Fibroblast of skin of back (primary cell): ENCODE measurements around the gene ZSWIM6.

ENCODE experiments used
- DNase-seq: peaks from one replicate; pipeline ENCODE4 v3.0.0-alpha.2; 2013

Gene ZSWIM6

DNA sequence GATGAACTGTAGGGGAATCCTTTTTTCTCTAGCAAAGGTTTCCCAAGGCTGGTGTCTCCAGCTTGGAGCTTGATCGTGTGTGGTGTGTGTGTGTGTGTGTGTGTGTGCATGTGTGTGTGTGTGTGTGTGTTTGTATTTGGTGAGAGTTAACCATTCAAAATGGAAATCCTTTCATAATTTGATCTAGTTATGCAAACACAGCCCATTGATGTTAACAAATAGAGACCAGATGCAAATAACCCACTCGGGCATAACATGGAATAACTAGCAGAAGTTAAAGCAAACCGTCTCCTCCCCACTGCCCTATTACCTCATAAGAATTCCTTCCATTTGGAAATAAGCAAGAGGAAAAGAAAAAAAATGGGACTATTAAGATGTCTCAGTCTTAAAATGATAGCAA, 24.9 kb upstream of the ZSWIM6 start:
- DNase-seq, result no peak

DNA sequence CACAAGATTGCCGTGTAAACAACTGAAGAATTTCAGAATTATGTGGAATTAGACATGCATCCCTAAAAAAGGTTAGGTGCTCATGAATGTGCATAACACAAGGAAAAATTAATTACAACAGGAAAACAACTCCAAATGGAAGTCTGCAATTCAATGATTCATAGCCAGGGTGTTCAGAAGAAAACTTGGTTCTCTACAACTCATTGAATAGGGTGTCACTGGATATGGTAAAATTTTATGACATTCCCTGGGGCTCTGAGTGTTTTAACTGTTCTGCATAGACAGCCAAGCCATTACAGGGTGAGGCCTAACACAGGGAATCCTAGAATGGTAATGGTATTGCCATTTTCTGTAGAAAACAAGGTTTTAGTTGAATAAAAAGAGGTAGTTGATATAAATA, 24.4 kb upstream of the ZSWIM6 start:
- no peak for DNase-seq

DNA sequence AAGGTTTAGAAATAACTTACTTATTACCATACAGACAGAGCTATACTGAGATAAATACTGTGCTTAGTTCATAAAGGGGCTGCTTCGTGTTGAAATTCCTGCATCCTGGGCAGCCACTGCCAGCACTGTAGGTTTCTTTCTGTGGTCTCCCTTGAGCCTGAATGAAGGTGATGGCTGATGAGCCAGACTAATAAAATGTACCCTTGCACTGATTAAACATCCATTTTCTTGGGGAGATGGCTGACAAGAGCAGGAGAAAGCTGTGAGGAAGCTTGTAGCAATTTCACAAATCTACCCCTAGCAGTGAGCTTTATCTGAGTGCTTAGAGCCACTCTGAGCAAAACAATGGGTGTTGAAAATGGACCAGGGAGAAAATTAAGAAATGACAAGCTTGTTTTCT, 23.3 kb upstream of the ZSWIM6 start:
- no peak for DNase-seq

DNA sequence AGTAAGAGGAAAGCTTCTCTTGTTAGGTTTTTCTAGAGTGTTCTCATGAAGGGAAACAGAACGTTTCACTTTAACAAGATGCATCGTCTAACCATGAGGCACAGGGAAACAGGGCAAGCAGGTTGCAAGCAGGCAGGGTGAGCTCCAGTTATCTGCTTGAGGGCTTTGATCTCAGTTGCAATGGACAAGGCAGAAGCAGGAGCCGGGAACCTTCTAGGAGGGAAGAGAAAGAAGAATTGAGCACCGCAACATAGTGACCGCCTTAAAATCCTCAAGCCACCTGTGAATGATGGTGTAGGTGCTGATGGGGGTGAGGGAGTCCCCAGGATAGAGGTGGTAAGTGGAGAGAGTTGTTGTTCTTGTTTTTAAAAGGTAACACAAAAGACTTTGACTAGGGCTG, 22.9 kb upstream of the ZSWIM6 start:
- DNase-seq, result no peak

DNA sequence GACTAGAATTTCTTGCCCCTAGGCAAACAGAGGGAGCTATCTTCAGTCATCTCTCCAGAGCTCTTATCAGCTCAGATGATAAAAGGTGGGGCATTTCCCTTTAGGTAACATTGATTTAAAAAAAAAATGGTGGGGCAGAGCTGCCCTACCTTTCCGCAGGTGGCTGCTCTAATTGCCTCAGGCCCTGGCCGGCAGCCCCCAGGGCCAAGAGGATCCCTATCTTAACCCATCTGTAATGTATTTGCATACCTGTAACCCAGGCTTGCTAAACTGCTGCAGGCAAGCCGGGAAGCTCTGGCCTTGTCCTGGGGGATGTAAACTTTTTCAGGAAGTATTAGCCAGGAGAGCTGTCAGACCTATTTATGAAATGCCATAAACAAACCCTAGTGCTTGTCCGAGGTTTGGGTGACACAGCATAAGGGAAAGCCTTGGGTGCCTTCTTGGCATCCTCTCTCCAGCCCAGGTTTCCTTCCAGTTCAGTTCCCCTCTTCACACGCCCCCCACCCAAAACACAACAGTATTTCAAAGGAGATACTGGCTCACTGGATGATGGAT, 20.9 kb upstream of the ZSWIM6 start:
- no peak for DNase-seq

DNA sequence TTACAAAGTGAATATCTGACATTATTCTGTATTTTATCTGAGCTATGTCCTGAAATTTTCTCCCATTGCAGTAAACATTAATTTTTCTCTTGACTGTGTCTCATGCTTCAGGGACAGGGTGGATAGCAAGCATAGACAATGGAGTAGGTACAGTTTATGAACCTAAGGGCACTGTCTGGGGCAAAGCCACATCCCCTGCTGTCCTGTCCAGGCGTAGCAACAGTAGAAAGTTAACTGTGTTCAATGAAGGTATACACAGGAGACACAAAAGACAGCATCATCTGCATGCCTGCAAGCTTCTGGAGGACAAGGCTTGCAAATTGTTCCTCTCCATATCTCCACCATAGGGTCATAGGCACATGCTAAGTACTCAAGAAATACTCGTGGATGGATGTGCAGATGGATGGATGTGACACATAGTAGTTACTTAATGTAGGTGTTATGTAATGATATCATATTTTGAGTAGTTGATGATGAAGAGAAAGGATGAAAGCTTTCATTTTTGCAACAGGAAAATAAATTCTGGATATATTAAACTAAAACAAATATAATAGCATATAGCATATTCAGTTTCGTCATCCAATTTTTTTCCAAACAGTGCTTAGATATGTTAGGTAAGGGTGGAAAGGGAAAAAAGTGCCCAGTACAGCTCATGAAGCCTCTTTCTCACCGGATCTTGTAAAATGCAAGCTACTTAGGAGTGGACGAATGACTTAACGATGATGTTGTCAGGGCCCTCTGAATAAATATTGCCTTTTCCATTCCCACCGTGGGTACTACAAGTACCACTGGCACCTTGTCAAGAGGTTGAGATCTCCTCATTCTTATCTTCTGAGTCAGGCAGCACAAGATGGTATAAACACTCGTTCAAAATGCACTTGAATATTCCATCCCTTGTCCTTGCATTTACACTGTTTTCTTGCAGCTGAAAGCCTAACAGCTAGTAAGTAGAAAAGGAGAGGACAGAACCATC, 19.9 kb upstream of the ZSWIM6 start:
- DNase-seq, result peak; percentile 90

DNA sequence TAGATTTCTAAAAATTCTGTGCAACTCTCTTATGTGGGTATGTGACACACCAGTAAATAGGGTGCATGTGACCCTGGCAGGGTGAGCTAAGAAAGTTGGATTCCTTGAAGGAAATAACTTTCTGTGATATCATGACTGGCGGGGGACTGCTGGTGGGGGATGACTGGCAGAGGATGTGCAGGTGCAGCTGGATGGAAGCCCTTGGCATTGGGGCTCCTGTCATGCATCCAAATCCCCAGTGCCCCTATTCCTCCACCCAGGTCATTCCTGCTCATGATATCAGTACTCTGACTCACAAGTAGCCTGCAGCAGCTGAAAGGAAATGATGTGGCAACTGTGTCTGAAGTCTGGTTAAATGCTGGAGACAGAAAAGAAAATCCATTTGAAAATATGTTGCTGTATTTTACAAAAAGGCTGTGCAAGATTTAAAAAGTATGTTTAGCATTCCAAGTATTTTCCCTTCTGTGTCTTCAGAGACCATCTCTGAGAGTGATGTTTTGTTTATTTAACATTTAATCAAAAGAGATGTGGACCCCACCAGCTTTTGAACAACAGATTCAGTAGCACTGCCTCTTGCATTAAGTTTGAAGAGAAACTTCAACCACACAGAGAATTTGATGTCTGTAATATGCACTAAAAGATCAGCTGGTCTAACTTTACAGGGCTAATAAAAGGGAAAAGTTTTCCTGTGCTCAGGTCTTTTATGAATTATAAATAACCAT, 17.9 kb upstream of the ZSWIM6 start:
- DNase-seq, result peak; percentile 92

DNA sequence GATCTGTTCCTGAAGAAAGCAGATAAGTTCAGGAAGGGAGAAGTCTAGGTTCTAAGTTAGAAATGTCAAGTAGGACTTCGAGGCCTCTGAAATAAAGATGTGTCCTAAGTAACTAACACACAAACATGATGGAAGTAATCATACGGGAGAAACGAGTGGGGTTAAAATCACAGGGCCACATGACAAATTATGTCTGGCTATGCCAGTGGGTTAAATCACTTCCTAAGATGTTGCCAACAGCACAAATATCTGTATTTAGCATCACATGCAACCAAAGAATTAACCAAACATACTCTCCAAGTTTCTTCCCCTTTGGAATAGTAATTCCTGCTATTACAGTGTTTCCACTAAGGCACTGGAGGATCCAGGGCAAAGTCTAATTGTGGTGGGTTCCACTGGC, 13.7 kb upstream of the ZSWIM6 start:
- DNase-seq, result no peak

DNA sequence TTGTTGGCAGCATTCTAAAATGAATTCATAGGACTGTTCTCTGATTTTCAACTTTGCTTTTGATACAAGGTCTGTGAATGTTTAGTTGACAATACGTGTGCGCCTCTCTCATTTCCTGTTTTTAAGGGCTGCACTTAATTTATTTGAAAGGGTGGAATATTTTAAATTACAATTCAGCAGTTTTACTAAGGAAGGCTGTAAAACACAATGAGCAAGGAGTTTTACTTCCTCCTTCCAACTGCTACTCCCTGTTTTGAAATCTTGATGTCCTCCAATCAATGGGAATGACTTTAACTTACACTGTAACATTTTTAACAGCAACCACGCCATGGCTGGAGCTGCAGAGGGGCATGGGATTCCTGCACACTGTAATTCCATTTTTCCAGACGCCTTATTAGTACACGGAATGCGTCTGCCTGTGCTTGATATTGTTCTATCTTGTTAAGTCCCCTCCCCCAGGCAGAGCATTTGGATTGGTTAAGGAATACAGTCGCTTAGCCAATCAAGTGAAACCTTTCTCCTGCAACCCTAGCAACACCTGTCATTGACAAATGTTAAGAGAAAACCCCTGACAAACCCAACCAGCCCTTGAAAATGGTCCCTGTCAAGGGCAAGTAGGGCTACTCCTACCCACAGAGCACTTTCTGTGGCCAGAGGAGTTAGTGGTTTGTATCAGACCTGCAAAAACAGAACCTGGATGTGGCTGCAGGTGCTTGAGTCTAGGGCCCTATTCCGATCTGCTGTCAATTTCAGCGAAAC, 12.5 kb upstream of the ZSWIM6 start:
- no peak for DNase-seq

DNA sequence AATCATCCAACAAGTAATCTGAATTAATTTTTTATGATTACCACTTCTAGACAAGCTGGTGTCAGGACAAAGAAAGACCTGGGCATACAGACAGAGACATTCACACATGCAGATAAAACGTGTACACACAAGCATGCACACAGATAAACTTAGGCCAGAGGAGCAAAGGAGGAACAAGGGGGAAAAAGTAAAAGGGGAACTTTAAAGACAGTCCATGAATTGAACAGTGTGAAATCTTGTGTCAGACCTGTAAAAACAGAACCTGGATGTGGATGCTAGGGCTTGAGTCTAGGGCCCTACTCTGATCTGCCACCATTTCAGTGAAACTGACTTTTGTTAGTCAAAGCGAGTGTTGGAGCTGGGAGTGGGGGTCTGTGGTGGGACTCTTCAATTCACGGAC, 11.2 kb upstream of the ZSWIM6 start:
- no peak for DNase-seq

DNA sequence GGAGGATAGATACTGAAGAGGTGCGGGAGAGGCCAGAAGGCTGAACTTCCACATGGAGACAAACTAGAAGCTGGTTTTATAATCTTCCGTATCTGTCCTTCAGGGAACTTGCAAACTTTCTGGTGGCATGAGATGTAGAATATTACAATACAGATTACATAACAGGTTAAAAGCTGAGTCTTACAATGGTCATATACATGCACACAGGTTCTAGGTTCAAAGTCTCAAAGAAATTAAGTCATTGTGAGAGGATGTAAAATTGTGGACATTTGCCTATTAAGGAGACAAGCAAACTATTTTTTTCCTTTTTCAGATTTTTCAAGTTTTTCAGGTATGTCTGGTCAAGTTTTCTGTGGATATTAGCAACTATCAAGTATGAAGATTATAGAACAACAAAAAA, 10.4 kb upstream of the ZSWIM6 start:
- no peak for DNase-seq

DNA sequence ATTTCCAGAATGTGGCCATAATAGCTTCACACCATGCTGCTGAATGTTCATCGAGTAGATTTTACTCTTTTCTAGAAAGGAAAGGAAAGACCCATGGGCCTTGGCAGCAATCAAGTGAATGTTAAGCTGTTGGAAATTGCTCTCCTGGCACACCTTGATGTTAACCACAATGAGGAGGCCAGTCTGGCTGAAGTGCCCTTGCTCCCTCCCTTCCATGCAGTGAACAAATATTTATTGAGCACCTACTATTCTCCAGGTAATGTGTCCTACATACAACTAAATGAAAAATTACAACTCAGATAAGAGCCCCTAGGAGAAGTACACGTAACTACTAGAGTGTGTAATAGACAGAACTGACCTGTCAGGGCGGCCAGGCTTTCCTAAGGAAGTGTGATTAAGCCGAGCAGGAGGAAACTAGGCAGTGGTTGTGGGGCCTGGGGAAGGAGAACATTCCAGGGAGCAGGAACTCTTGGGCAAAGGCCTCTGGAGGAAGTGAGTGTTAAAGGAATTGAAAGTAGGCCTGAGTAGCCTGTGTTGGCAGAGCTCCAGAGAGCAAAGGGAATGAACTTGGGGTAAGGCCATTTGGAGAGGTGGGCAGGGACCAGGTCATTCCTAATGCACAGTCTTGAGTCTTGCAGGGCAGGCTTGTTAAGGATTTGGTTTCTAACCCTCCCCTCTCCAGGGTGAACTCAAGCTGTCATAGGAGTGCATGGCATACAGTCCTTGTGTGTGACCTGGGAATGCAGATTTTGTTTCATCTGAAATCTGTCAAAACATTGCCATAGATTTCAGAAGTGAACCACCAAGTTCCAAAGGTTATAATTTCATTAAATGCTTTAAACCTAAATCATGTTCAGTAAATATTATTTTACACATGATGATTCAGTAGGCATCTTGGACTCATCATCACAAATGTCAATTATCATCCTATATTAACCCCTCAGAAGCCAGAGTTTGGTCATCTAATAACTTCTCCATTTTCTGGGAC, 9.0 kb upstream of the ZSWIM6 start:
- DNase-seq, result peak; percentile 75

DNA sequence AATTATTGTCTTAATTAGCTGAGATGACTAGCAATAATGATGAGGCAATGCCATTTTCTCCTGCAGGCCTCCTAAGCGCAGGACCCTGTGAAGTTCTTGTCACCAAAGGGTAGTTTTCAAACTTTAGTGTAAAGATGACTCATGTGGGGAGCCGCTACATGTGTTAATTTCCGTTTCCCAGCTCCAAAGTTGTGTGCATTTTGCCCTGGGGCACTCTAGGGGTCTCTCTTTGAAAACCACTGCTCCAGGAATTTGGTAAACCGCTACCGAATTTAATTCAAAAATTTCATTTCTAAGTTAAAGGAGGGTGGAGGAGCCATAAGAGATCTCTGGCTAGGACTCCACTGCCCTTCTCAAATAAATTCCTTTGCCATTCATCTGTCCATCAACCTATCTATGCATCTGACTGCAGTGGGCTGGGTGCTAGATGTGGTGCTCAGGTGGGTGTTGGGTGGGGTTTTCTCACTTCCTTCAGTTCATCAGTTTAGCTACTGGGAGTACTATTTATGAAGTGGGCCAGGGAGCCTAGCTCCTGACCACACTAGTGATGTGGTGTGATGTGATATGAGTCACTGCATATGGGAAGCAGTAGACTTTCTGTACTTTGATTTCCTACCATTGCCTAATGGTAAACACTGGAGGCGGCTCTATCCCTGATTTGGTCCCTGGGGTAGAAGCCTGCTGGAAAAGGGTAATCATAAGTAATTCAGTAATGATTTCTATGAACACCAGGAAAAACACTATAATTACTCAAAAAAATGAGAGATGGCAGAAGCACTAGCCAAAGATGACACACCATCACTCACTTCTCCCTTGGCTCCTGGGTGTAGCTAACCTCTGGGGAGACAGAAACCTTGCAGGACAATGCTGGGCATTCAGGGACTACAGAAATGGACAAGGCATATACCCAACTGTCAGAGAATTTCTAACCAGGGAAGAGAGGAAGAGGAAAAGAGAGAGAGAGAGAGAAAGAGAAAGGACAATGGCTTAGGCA, 4.0 kb upstream of the ZSWIM6 start:
- DNase-seq, result peak; percentile 84

DNA sequence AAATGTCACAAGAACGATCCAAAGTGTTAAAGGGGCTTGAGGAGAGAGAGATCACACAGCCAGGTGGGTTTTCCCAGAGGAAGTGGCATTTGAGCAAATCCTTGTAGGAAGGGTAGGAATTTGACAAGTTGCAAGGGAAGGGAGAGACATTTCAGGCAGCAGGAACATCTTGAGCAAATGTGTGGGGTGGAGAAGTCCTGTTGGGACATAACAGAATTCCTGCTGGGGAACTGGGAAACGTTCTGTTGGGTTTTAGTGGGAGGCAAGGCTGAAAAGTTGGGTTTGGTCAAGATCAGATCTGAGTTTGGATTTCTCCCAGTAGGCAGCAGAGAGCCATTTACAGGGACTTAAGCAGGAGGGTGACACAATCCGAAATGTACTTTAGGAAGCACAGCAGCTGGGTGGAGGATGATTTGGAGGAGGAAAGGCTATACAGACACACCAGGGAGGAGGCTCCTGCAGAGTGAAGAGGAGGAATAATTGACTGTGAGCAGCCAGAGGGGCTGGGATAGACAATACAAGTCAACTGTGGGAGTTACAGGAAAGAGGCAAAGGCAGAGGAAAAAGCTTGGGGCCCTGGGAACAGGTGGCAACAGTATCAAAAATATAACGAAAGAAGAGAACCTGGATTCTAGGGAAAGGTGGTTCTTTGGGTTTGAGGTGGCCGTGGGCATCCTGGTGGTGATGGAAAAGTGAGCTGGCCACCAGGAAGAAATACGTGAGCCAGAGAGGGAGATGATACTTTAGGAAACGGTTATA, 3.1 kb upstream of the ZSWIM6 start:
- DNase-seq, result no peak

DNA sequence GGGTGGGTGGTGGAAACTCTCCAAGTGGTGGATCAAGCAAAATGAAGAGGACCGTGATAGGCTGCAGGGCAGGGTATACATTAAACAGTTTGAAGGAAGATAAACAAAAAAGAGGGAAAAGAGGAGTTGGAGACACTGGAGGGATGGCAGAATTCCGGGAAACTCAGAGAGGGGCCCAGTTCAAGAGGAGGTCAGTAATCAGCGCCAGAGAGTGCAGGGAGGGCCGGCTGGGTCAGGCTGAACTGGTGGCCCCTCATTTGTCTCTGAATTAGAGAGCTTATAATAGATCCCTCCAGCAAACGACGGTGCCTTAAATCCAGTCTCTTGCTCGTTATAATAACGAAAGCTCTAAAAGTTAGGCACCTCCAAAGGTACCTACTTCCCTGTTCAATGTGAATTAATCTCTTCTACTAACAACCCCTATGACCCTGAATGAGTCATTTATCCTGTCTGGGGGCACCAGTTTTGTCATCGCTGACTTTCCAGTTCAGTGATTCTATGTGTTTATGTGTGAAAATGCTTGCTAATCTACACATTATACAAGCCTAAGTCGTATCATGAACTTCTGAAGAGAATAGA, 2.4 kb upstream of the ZSWIM6 start:
- peak; percentile 32 for DNase-seq

DNA sequence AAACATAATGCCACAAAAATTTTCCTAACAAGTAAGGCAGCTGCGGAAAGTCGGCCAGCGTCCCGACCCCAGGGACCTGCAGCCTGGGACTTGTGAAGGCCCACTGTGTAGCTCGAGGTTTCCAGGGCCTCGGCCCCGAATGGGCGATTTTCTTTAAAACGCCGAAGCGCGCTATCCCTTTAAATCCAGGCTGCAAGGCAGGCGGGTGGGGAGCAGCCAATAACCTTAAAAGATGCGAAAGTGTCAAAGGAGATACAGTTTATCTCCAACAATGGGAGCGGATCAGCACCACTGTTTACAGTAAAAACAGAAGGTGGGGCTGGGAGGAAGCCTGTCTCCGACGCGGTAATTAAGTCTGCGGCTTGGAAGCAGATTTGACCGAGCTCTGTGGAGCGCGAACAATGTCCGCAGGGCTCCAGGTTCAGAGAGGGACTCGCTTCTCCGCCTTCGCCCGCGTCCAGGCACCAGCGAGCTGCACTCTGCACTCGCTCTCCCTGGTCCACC, 1.7 kb upstream of the ZSWIM6 start:
- peak; percentile 42 for DNase-seq

DNA sequence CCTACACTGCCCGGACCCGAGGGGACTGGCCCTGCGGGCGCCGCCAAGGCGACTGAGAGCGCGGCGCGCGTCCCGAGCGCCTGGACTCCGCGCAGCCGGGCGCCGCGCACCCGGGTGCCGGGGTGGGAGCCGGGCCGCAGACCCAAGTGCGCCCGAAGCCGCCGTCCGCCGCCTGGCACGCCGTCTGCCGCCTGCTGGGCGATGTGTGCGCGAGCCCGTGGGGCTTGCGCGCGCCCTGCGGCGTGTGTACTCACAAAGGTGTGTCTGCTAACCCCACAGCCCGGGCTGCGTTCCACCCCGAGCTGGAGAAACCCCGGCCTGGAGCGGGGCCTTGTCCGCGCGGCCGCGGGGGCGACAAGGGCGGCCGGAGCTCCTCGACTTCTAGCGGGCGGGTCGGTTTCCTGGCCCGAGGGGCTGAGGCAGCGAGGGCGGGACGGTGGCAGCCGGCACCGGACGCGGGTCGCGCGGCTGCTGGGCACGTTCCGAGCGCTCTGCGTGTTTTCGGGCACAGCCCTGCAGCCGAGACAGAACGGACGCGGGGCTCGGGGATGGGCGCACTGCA, 1.1 kb upstream of the ZSWIM6 start:
- DNase-seq, result peak; percentile 70

DNA sequence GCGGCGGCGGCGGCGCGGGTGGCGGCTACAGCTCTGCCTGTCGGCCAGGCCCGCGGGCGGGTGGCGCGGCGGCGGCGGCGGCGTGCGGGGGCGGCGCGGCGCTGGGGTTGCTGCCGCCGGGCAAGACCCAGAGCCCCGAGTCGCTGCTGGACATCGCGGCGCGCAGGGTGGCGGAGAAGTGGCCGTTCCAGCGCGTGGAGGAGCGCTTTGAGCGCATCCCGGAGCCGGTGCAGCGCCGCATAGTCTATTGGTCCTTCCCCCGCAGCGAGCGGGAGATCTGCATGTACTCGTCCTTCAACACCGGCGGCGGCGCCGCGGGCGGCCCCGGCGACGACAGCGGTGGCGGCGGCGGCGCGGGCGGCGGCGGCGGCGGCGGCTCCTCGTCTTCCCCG, 296 bp downstream of the ZSWIM6 start:
- peak; percentile 23 for DNase-seq
